ENCODE data around the gene DHRS11.
A peak's percentile ranks its signal among the peaks of the same experiment; 100 is the strongest.

Gene DHRS11, protein sequence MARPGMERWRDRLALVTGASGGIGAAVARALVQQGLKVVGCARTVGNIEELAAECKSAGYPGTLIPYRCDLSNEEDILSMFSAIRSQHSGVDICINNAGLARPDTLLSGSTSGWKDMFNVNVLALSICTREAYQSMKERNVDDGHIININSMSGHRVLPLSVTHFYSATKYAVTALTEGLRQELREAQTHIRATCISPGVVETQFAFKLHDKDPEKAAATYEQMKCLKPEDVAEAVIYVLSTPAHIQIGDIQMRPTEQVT

DNA sequence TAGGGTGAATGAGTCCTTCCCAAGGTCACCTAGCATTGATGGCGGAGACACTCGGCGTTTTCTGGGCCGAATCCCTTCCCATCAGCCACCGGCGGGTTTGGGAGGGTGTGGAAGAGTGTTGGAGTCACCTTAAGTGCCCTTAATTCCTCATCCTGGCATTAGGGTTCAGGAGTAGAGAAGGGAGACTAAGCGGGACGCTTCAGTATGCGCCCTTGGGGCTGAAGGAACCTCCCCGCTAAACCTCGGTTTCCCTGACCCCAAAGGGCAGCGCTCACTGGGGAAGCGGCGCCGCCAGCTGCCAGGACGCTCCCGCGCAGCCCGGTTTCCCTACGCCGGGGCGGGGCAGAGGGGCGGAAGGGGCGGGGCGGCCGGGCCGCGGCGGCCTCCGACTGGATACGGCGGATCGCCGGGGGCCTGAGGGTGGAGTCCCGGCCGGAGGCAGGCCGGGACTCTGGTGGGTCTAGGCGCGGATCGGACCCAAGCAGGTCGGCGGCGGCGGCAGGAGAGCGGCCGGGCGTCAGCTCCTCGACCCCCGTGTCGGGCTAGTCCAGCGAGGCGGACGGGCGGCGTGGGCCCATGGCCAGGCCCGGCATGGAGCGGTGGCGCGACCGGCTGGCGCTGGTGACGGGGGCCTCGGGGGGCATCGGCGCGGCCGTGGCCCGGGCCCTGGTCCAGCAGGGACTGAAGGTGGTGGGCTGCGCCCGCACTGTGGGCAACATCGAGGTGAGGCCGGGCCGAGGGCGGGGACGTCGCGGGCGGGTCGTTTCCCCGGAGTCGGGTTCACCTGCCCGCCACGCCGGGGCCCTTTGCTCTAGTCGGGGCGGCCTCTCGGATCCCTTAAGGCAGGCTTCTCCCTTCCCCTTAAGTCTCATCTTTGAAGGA, at the start of gene DHRS11:
TSS of gene DHRS11 (plus strand) at position 446 of the 882 bp plus-strand sequence. CDS start at position 577, 131 bp downstream.
- DNase-seq (ENCODE audit: low read depth, low spot score), result peak; percentile 57
- Histone ChIP-seq H3K36me3 (ENCODE audit: insufficient read depth, insufficient read length, low read length) (peaks cover 38% of the 10 kb centered on the region), H3K4me1 (ENCODE audit: insufficient read depth, insufficient read length) (peaks cover 8% of the 10 kb centered on the region), H3K9me3 (ENCODE audit: insufficient read depth, low read length) (no peaks in the 10 kb centered on the region), H3K27me3 (ENCODE audit: insufficient read depth, insufficient read length) (no peaks in the 10 kb centered on the region), H3K4me3 (ENCODE audit: insufficient read length, low read depth) (peak within 1 kb of the TSS; percentile 80), H3K9ac (ENCODE audit: insufficient read length, low read depth) (peak within 1 kb of the TSS; percentile 81)
- no peak for TF ChIP-seq ZNF274 (IDR thresholded peaks at IDR 0.05; ENCODE audit: low read depth, low read length)
- no peak for TF ChIP-seq SUZ12 (IDR thresholded peaks at IDR 0.05; ENCODE audit: extremely low read depth, insufficient read depth, insufficient read length)
- TF ChIP-seq YY1 (IDR thresholded peaks at IDR 0.05; ENCODE audit: insufficient read depth, insufficient read length), result no peak

DNA sequence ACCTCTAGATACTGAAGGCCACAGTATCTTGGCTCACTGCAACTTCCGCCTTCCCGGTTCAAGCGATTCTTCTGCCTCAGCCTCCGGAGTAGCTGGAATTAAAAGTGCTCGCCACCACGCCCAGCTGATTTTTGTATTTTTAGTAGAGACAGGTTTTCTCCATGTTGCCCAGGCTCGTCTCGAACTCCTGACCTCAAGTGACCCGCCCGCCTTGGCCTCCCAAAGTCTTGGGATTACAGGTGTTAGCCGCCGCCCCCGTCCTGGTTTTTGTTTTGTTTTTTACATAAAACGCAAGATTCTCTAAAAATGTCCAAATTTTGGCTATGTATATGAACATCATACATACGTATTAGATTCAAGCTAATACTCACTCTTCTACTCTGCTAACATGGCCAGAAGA, 48.9 kb upstream of the DHRS11 start:
- Histone ChIP-seq H3K27me3 (ENCODE audit: insufficient read depth, insufficient read length) (no peaks in the 10 kb centered on the region), H3K36me3 (ENCODE audit: insufficient read depth, insufficient read length, low read length) (peaks cover 26% of the 10 kb centered on the region), H3K4me3 (ENCODE audit: insufficient read length, low read depth) (no peak overlapping the region), H3K9ac (ENCODE audit: insufficient read length, low read depth) (no peak overlapping the region), H3K9me3 (ENCODE audit: insufficient read depth, low read length) (no peaks in the 10 kb centered on the region), H3K4me1 (ENCODE audit: insufficient read depth, insufficient read length) (no peaks in the 10 kb centered on the region)
- TF ChIP-seq SUZ12 (IDR thresholded peaks at IDR 0.05; ENCODE audit: extremely low read depth, insufficient read depth, insufficient read length) (no peak), YY1 (IDR thresholded peaks at IDR 0.05; ENCODE audit: insufficient read depth, insufficient read length) (no peak), ZNF274 (IDR thresholded peaks at IDR 0.05; ENCODE audit: low read depth, low read length) (no peak)
- no peak for DNase-seq (ENCODE audit: low read depth, low spot score)

DNA sequence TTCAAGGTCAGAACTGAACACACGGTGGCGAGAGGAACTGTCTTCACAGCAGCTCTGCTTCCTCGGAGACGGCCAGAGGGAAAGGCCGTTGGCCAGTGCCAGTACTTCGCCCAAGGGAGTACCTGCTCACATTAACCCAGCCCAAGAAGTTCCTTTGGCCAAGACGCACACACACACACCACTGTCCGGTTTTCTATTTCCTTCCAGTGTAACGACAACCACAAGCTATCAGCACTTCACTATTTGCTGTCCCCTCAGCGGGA, 47.7 kb upstream of the DHRS11 start:
- no peak for DNase-seq (ENCODE audit: low read depth, low spot score)
- no peaks in the 10 kb centered on the region for H3K9me3 ChIP-seq (ENCODE audit: insufficient read depth, low read length)
- H3K36me3 ChIP-seq (ENCODE audit: insufficient read depth, insufficient read length, low read length), result peaks cover 18% of the 10 kb centered on the region
- no peak for TF ChIP-seq ZNF274 (IDR thresholded peaks at IDR 0.05; ENCODE audit: low read depth, low read length)
- no peak for TF ChIP-seq SUZ12 (IDR thresholded peaks at IDR 0.05; ENCODE audit: extremely low read depth, insufficient read depth, insufficient read length)
- TF ChIP-seq YY1 (IDR thresholded peaks at IDR 0.05; ENCODE audit: insufficient read depth, insufficient read length), result no peak
- H3K4me3 ChIP-seq (ENCODE audit: insufficient read length, low read depth), result peak overlapping the region; percentile 91
- H3K27me3 ChIP-seq (ENCODE audit: insufficient read depth, insufficient read length), result no peaks in the 10 kb centered on the region
- no peaks in the 10 kb centered on the region for H3K4me1 ChIP-seq (ENCODE audit: insufficient read depth, insufficient read length)
- peak overlapping the region; percentile 89 for H3K9ac ChIP-seq (ENCODE audit: insufficient read length, low read depth)

DNA sequence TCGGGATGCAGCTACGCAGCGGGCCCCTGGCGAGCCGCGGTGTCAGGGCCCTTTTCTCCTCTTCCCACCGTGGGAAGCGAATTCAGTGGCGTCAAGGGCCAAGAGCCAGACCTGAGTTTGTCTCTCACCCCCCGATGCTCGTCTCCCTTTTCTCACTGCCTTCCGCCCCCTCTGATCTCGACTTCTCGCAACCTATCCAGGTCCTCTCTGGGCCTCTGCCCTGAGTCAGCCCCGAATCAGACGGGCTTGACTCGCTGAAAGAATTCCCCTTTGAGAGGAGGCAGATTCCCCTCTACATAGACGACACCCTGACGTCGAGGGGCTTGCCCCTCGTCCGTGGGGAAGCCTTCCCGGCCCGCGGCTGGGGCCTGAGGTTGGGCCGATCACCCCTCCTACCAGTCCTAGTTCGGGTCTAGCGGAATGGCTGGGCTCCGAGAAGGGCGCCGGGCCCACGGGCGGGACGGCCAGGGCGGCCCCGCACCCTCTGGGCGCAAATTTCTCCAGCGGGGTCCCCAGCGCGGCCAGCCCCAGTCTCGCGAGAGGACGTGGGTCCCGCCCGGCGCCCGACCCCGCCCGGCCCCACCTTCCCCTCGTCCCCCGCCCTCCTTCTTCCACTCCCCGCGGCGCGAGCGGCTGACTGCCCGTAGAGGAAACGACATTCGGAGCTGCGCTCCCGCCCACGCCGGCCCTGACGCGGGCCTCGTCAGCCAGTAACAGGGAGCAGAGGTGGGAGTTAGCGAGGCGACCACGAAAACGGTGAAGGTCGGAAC, 47.2 kb upstream of the DHRS11 start, which contains the start of gene GGNBP2:
TSS of gene GGNBP2 (plus strand) at position 613 of the 770 bp plus-strand sequence. CDS start 806 bp downstream, outside the sequence.
- DNase-seq (ENCODE audit: low read depth, low spot score), result no peak
- Histone ChIP-seq H3K9me3 (ENCODE audit: insufficient read depth, low read length) (no peaks in the 10 kb centered on the region), H3K9ac (ENCODE audit: insufficient read length, low read depth) (peak within 1 kb of the TSS; percentile 92), H3K36me3 (ENCODE audit: insufficient read depth, insufficient read length, low read length) (peaks cover 18% of the 10 kb centered on the region), H3K4me1 (ENCODE audit: insufficient read depth, insufficient read length) (no peaks in the 10 kb centered on the region), H3K27me3 (ENCODE audit: insufficient read depth, insufficient read length) (no peaks in the 10 kb centered on the region), H3K4me3 (ENCODE audit: insufficient read length, low read depth) (peak within 1 kb of the TSS; percentile 91)
- no peak for TF ChIP-seq SUZ12 (IDR thresholded peaks at IDR 0.05; ENCODE audit: extremely low read depth, insufficient read depth, insufficient read length)
- no peak for TF ChIP-seq YY1 (IDR thresholded peaks at IDR 0.05; ENCODE audit: insufficient read depth, insufficient read length)
- no peak for TF ChIP-seq ZNF274 (IDR thresholded peaks at IDR 0.05; ENCODE audit: low read depth, low read length)

DNA sequence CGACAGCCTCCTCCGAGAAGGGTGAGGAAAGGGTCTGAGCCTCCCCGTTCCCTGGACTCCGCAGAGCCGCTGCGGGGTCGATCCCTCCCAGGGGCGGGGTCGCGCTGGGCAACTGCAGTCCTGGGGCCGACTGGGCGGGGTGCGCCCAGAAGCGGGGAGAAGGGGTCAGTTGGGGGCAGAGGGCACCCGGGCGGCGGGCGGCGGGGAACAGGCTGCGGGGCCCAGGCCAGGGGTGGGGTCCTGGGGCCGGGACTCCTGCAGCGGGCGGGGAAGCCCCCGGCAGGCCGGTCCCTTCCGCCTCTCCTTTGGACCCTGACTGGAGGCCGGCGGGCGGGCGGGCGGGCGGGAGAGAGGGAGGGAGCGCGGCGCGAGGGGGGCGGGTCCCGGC, 46.6 kb upstream of the DHRS11 start:
- Histone ChIP-seq H3K4me3 (ENCODE audit: insufficient read length, low read depth) (peak overlapping the region; percentile 91), H3K9me3 (ENCODE audit: insufficient read depth, low read length) (no peaks in the 10 kb centered on the region), H3K27me3 (ENCODE audit: insufficient read depth, insufficient read length) (no peaks in the 10 kb centered on the region), H3K9ac (ENCODE audit: insufficient read length, low read depth) (peak overlapping the region; percentile 90), H3K4me1 (ENCODE audit: insufficient read depth, insufficient read length) (no peaks in the 10 kb centered on the region), H3K36me3 (ENCODE audit: insufficient read depth, insufficient read length, low read length) (peaks cover 19% of the 10 kb centered on the region)
- TF ChIP-seq ZNF274 (IDR thresholded peaks at IDR 0.05; ENCODE audit: low read depth, low read length) (no peak), YY1 (IDR thresholded peaks at IDR 0.05; ENCODE audit: insufficient read depth, insufficient read length) (no peak), SUZ12 (IDR thresholded peaks at IDR 0.05; ENCODE audit: extremely low read depth, insufficient read depth, insufficient read length) (no peak)
- DNase-seq (ENCODE audit: low read depth, low spot score), result no peak

DNA sequence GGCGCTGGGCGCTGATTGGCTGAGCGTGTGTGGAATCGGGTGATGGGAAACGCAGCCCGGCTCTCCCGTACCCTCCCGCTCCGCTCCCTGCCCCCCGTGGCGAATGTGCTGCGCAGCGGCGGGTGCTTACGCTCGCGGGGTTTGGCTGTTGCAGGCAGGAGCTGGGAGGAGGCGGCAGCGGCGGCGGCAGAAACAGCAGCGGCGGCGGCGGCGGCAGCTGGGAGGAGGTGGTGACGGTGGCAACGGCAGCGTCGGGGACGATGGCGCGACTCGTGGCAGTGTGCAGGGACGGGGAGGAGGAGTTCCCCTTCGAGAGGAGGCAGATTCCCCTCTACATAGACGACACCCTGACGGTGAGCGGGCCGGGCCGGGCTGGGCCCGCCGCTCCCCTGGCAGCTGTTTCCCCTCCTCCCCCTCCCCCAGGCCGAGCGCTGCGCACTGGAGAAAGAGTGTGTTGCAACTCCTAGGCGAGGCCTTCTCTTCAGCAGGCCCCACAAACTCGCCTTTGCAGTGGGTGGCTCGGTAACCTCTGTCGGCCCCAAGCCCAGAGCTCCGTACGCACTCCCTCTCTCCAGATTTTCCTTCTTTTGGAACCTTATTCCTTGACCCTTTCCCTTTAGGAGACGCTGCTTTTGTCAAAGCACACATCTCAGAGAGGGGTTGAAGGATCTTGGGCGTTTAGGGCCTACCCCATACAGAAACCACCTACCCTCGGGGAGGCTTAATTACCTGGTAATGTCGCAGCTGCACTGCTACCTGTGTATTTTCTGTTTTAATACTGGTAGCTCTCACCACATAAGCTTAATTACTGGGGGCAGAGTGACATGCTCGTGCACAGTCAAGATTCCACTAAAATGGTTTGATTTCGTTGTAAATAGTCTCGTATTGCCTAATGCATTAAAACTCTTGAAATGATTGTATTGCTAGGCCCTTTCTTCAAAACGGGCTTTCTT, 45.9 kb upstream of the DHRS11 start:
- H3K9ac ChIP-seq (ENCODE audit: insufficient read length, low read depth), result peak overlapping the region; percentile 92
- H3K36me3 ChIP-seq (ENCODE audit: insufficient read depth, insufficient read length, low read length), result peaks cover 19% of the 10 kb centered on the region
- H3K4me3 ChIP-seq (ENCODE audit: insufficient read length, low read depth), result peak overlapping the region; percentile 69
- H3K4me1 ChIP-seq (ENCODE audit: insufficient read depth, insufficient read length), result no peaks in the 10 kb centered on the region
- DNase-seq (ENCODE audit: low read depth, low spot score), result peak; percentile 91
- H3K9me3 ChIP-seq (ENCODE audit: insufficient read depth, low read length), result no peaks in the 10 kb centered on the region
- no peak for TF ChIP-seq YY1 (IDR thresholded peaks at IDR 0.05; ENCODE audit: insufficient read depth, insufficient read length)
- TF ChIP-seq ZNF274 (IDR thresholded peaks at IDR 0.05; ENCODE audit: low read depth, low read length), result no peak
- TF ChIP-seq SUZ12 (IDR thresholded peaks at IDR 0.05; ENCODE audit: extremely low read depth, insufficient read depth, insufficient read length), result no peak
- H3K27me3 ChIP-seq (ENCODE audit: insufficient read depth, insufficient read length), result no peaks in the 10 kb centered on the region
